GM21825 (cell line): ENCODE results near the gene TTC16.

ENCODE experiments used
- ATAC-seq: cut with Tn5 transposase; IDR thresholded peaks from one replicate; pipeline ENCODE4 v1.9.1; 2021; ENCODE audit warnings: mild to moderate bottlenecking, moderate library complexity; ENCODE audit not compliant: unreplicated experiment

TTC16 gene

GRCh38 chr9:127720031-127720864, 4.4 kb downstream of the TTC16 start:
- no peak for ATAC-seq

GRCh38 chr9:127720865-127721227, 5.0 kb downstream of the TTC16 start:
- no peak for ATAC-seq

GRCh38 chr9:127721391-127721821, 5.5 kb downstream of the TTC16 start:
- no peak for ATAC-seq

- no peak for ATAC-seq
Observed at GRCh38 chr9:127722055-127722745, 6.3 kb downstream of the TTC16 start.

GRCh38 chr9:127723013-127723412, 7.1 kb downstream of the TTC16 start:
- ATAC-seq: no peak

GRCh38 chr9:127723444-127723843, 7.6 kb downstream of the TTC16 start:
- ATAC-seq: no peak

- ATAC-seq: no peak
Observed at GRCh38 chr9:127724012-127724411, 8.1 kb downstream of the TTC16 start.

- no peak for ATAC-seq
Observed at GRCh38 chr9:127726871-127727270, 11.0 kb downstream of the TTC16 start.

GRCh38 chr9:127728808-127729207, 12.9 kb downstream of the TTC16 start:
- ATAC-seq: no peak

GRCh38 chr9:127729522-127730256, 13.8 kb downstream of the TTC16 start:
- no peak for ATAC-seq

- ATAC-seq: no peak
Observed at GRCh38 chr9:127730262-127730661, 14.4 kb downstream of the TTC16 start.

- ATAC-seq: no peak
Observed at GRCh38 chr9:127730799-127731410, 15.0 kb downstream of the TTC16 start.

- ATAC-seq: no peak
Observed at GRCh38 chr9:127731938-127732337, 16.1 kb downstream of the TTC16 start.

- ATAC-seq: no peak
Observed at GRCh38 chr9:127732444-127732843, 16.6 kb downstream of the TTC16 start.

- no peak for ATAC-seq
Observed at GRCh38 chr9:127733614-127734013, 17.7 kb downstream of the TTC16 start.

- ATAC-seq: no peak
Observed at GRCh38 chr9:127734247-127734746, 18.4 kb downstream of the TTC16 start.

GRCh38 chr9:127734747-127735529, 19.1 kb downstream of the TTC16 start, which contains the start of gene TOR2A:
Gene TOR2A (minus strand): TSS chr9:127735294. CDS start chr9:127735270, 24 bp downstream.
- peak; percentile 86 for ATAC-seq

GRCh38 chr9:127735530-127736185, 19.8 kb downstream of the TTC16 start:
- peak; percentile 9 for ATAC-seq

- no peak for ATAC-seq
Observed at GRCh38 chr9:127738666-127739065, 22.8 kb downstream of the TTC16 start.
